Suprapubic skin (tissue), 4 donors: ENCODE measurements around the gene CEP44. TPM values are rescaled to one million over a fixed set of nuclear protein-coding genes. Genes with fewer than 3 reads are reported as not detected.
"Not testable (repeated sequence)": the region's sequence is repeated elsewhere in the genome, so short reads cannot be mapped to it uniquely, and the experiment has no call there.

ENCODE experiments used
- DNase-seq, 2 donors: peaks; one replicate each; pipeline ENCODE4 v3.0.0-alpha.2; 2019; ENCODE audit warnings: low spot score in 2 of 2
- H3K27ac ChIP-seq: fragments of 200-600 bp; sonication (generic); one replicate; pipeline ENCODE4 v1.5.1; 2019
- H3K27me3 ChIP-seq: fragments of 200-600 bp; sonication (generic); one replicate; pipeline ENCODE4 v1.5.1; 2019
- H3K36me3 ChIP-seq: fragments of 200-600 bp; sonication (generic); one replicate; pipeline ENCODE4 v1.5.1; 2019
- H3K4me1 ChIP-seq: fragments of 200-600 bp; sonication (generic); one replicate; pipeline ENCODE4 v1.5.1; 2019
- H3K4me3 ChIP-seq: fragments of 200-600 bp; sonication (generic); one replicate; pipeline ENCODE4 v1.5.1; 2019; ENCODE audit warnings: mild to moderate bottlenecking
- H3K9me3 ChIP-seq: fragments of 200-600 bp; sonication (generic); one replicate; pipeline ENCODE4 v1.5.1; 2019
- EP300 ChIP-seq: sonication (generic); formaldehyde crosslinking; IDR thresholded peaks from one replicate; pipeline ENCODE4 v1.6.1; 2017; ENCODE audit warnings: antibody characterized with exemption
- POLR2A ChIP-seq, 2 donors: fragments of 450-650 bp; IDR thresholded peaks; one replicate each; pipeline ENCODE4 v1.6.1; 2017; ENCODE audit warnings: antibody characterized with exemption in 2 of 2, mild to moderate bottlenecking in 2 of 2, moderate library complexity in 2 of 2
- POLR2AphosphoS5 ChIP-seq, 3 donors: sonication (generic); formaldehyde crosslinking; IDR thresholded peaks; one replicate each; pipeline ENCODE4 v1.6.1; 2017; ENCODE audit warnings: antibody characterized with exemption in 3 of 3
- WGBS: methylation state at CpG from one replicate; pipeline ENCODE4 v1.1.5; 2018; 5-methylcytosine and 5-hydroxymethylcytosine counted together
- total RNA-seq, 4 donors: library from RNA; depleted of rRNA; stranded (reverse); fragments of >200 nt; gene quantifications; one replicate each; pipeline ENCODE4 v1.1.0, GENCODE V29; 2016
- TF ChIP-seq, protein P1 (sequence below), 2 donors: fragments of 200-600 bp in 1 of 2; fragments of 450-650 bp in 1 of 2; sonication (generic) in 1 of 2; IDR thresholded peaks; one replicate each; pipeline ENCODE4 v1.5.1; 2016 to 2019; ENCODE audit warnings: antibody characterized with exemption in 2 of 2, mild to moderate bottlenecking in 1 of 2, moderate library complexity in 1 of 2

Gene CEP44
- total RNA-seq, 4 donors from 2014 or later = 9.5 to 23.0 (median 11.3) TPM

DNA sequence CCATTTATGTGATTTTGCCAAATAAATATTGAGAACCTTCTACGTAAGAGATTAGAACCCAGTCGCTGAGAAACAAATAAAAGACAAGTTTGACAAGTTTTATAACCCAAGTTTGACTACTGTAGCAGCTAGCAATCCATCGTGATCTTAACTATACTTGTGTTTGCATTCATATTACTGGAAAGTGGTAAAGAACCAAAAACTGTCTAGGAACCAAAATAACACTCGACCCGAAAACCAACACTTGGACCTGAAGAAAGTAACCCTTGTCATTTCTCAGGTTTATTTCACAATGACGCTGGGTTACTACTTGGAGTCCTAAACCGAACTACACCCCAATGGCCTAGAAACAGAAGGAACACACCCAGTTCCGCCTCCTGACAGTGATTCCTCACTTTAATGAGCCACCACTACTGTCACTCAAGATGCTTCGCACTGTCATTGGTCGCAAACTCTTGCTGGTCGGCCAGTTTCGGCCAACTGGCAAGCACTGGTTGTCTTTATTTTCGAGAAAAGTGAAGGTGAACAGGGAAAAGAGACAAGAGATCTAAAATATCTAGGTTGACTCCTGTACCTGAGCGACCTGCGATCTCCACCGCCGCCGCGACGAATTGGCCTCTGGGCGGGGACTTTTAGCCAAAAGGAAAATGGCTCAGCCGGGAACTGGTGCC lies 740 bp upstream of the CEP44 start:
- WGBS = under 1% methylated on average over 22 of the region's 22 CpGs
- H3K27me3 ChIP-seq = no peaks in the 10 kb centered on the region
- no peaks in the 10 kb centered on the region for H3K36me3 ChIP-seq
- H3K9me3 ChIP-seq = no peaks in the 10 kb centered on the region
- H3K4me3 ChIP-seq = peak overlapping the region; percentile 82
- H3K4me1 ChIP-seq = peaks cover 38% of the 10 kb centered on the region
- peak; percentile 87 for DNase-seq
- peak overlapping the region; percentile 100 for H3K27ac ChIP-seq
- TF ChIP-seq POLR2AphosphoS5 (IDR thresholded peaks at IDR 0.05) (peak in 1 of 3 donors; percentile 10), POLR2A (IDR thresholded peaks at IDR 0.05) (no peak)

DNA sequence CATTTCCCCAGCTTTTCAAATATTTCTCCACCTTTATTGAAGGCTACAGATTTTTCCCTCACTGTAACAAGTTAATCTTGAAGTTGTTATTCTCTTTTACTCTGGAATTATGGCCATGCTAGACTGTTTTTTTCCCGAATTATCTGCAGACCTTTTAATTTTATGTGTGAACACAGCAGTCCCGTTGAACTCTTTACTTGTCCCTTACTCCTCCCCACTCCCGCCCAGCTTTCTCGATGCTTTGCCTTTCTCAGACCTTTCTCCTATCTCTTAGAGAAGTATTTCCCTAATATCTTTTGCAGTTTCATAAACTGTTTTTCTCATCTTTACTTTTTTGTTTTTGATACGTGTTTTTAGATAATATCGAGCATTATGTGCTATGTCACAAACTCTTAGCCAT lies 776 bp downstream of the CEP44 start:
- peak overlapping the region; percentile 82 for H3K4me3 ChIP-seq
- TF ChIP-seq EP300 (no peak), POLR2A (IDR thresholded peaks at IDR 0.05) (no peak), POLR2AphosphoS5 (IDR thresholded peaks at IDR 0.05) (no peak)
- TF ChIP-seq, protein P1, sequence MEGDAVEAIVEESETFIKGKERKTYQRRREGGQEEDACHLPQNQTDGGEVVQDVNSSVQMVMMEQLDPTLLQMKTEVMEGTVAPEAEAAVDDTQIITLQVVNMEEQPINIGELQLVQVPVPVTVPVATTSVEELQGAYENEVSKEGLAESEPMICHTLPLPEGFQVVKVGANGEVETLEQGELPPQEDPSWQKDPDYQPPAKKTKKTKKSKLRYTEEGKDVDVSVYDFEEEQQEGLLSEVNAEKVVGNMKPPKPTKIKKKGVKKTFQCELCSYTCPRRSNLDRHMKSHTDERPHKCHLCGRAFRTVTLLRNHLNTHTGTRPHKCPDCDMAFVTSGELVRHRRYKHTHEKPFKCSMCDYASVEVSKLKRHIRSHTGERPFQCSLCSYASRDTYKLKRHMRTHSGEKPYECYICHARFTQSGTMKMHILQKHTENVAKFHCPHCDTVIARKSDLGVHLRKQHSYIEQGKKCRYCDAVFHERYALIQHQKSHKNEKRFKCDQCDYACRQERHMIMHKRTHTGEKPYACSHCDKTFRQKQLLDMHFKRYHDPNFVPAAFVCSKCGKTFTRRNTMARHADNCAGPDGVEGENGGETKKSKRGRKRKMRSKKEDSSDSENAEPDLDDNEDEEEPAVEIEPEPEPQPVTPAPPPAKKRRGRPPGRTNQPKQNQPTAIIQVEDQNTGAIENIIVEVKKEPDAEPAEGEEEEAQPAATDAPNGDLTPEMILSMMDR (IDR thresholded peaks at IDR 0.05) = no peak
- DNase-seq = no peak
- peaks cover 38% of the 10 kb centered on the region for H3K4me1 ChIP-seq
- H3K27ac ChIP-seq = peak overlapping the region; percentile 100
- H3K36me3 ChIP-seq = no peaks in the 10 kb centered on the region
- H3K9me3 ChIP-seq = no peaks in the 10 kb centered on the region
- no peaks in the 10 kb centered on the region for H3K27me3 ChIP-seq
- WGBS = 11% methylated on average over 6 of the region's 6 CpGs

DNA sequence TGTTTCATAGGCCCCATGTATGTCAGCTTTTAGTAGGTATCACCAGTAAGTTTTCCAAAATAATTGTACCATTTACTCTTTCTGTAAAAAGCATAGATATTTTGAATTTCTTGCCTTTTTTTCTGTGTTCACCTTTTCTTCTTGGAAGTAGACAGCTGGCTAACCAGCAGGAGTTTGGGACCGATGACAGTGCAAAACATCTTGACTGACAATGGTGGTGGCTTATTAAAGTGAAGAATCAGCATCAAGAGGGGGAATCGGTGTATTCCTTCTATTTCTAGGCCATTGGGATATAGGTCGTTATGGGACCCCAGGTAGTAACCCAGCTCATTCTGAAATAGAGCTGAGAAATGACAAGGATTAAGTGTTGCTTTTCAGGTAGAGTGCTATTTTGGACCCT lies 3.2 kb downstream of the CEP44 start:
- DNase-seq = no peak
- WGBS = 94% methylated on average over 3 of the region's 3 CpGs
- Histone ChIP-seq H3K27ac (no peak overlapping the region), H3K27me3 (no peaks in the 10 kb centered on the region), H3K4me1 (peaks cover 27% of the 10 kb centered on the region), H3K36me3 (no peaks in the 10 kb centered on the region), H3K9me3 (no peaks in the 10 kb centered on the region), H3K4me3 (no peak overlapping the region)
- TF ChIP-seq POLR2A (IDR thresholded peaks at IDR 0.05) = no peak

DNA sequence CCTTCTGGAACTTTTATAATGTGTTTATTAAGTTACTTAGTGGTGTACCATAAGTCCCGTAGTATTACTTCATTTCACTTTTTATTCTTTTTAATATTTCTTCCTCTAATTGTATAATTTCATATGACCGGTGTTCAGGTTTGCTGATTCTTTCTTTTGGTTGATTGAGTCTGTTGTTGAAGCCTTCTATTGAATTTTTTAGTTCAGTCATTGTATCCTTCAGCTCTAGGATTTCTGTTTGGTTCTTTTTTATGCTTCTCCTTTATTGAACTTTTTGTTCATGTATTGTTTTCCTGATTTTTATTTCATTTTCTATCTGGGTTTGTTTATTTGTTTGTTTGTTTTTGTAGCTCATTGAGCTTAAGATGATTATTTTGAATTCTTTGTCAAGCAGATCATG lies 8.8 kb downstream of the CEP44 start:
- Histone ChIP-seq H3K4me3 (no peak overlapping the region), H3K27me3 (no peaks in the 10 kb centered on the region), H3K36me3 (peaks cover 5% of the 10 kb centered on the region), H3K4me1 (no peaks in the 10 kb centered on the region), H3K9me3 (no peaks in the 10 kb centered on the region), H3K27ac (no peak overlapping the region)
- DNase-seq = no peak
- WGBS = 99% methylated on average over 2 of the region's 2 CpGs
- TF ChIP-seq EP300 (no peak), POLR2A (IDR thresholded peaks at IDR 0.05) (no peak), POLR2AphosphoS5 (IDR thresholded peaks at IDR 0.05) (no peak)
- TF ChIP-seq, protein P1 (IDR thresholded peaks at IDR 0.05) = no peak

DNA sequence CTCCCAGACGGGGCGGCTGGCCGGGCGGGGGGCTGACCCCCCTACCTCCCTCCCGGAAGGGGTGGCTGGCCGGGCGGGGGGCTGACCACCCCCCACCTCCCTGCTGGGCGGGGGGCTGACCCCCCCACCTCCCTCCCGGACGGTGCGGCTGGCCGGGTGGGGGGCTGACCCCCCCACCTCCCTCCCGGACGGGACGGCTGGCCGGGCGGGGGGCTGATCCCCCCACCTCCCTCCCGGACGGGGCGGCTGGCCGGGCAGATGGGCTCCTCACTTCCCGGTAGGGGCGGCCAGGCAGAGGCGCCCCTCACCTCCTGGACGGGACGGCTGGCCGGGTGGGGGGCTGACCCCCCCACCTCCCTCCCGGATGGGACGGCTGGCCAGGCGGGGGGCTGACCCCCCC lies 10.9 kb downstream of the CEP44 start:
- not testable (repeated sequence) for H3K27me3 ChIP-seq, H3K36me3 ChIP-seq, H3K27ac ChIP-seq, H3K9me3 ChIP-seq, H3K4me3 ChIP-seq, H3K4me1 ChIP-seq, DNase-seq
- WGBS = no CpG with 5 or more reads among the region's 30 CpGs

DNA sequence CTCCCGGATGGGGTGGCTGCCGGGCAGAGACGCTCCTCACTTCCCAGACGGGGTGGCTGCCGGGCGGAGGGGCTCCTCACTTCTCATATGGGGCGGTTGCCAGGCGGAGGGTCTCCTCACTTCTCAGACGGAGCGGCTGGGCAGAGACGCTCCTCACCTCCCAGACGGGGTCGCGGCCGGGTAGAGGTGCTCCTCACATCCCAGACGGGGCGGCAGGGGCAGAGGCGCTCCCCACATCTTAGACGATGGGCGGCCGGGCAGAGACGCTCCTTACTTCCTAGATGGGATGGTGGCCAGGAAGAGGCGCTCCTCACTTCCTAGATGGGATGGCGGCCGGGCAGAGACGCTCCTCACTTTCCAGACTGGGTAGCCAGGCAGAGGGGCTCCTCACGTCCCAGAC lies 11.4 kb downstream of the CEP44 start:
- H3K27me3 ChIP-seq, H3K9me3 ChIP-seq, H3K27ac ChIP-seq, H3K4me1 ChIP-seq, H3K4me3 ChIP-seq, DNase-seq: not testable (repeated sequence)
- peaks cover 12% of the 10 kb centered on the region for H3K36me3 ChIP-seq
- WGBS = no CpG with 5 or more reads among the region's 27 CpGs

DNA sequence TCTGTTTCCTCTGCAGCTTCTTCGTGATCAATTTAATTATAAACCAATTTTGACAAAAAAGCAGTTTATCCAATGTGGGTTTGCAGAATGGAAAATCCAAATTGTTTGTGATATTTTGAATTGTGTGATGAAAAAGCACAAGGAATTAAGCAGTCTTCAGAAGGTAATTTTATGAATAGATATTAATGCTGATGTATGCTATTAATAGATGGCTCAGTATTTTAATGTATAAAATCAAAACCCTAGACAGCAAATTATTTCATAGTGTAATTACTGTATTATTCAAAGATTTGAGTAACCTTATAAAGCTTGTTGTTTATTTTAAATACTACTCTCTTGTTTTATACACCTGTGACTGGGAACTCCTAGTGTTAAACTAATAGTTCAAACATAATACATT lies 20.0 kb downstream of the CEP44 start:
- Histone ChIP-seq H3K4me1 (no peaks in the 10 kb centered on the region), H3K4me3 (no peak overlapping the region), H3K27me3 (no peaks in the 10 kb centered on the region), H3K36me3 (peaks cover 65% of the 10 kb centered on the region), H3K27ac (no peak overlapping the region), H3K9me3 (no peaks in the 10 kb centered on the region)
- 100% methylated on average over 1 of the region's 1 CpG for WGBS
- TF ChIP-seq EP300 (no peak), POLR2AphosphoS5 (IDR thresholded peaks at IDR 0.05) (no peak), POLR2A (IDR thresholded peaks at IDR 0.05) (no peak)
- TF ChIP-seq, protein P1 (IDR thresholded peaks at IDR 0.05) = no peak
- no peak for DNase-seq
